Measurements from ENCODE around the gene SHROOM3. TPM values are rescaled to one million over a fixed set of nuclear protein-coding genes. Genes with fewer than 3 reads are reported as not detected.

SHROOM3 gene
- total and polyA plus RNA-seq, 2 donors from 2014 or later = 5.5 to 67.3 TPM

DNA sequence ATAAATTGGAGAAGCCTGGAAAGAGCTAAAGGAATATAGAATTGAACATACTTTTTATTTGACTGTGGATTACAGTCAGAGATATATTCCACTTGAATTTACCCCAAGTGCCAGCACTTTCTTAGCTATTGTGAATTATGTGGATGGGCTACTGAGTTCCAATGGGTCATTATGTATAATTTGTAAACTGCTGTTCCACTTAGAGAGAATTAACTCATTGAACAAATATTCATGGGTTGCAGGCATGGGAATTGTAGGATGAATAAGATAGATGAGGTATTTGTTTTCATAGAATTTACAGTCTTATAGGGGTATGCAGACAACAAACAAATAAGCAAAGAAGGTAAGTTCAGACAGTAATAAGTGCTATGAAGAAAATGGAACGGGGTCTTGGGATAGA is 195.7 kb downstream of the SHROOM3 start:
- Histone ChIP-seq H3K27me3 (ENCODE audit: control insufficient read depth, insufficient read depth, low read length) (no peaks in the 10 kb centered on the region), H3K4me3 (ENCODE audit: low read length in 3 of 3) (no peak overlapping the region), H3K9me3 (ENCODE audit: control insufficient read depth in 2 of 3, insufficient read depth in 1 of 3, low read length in 3 of 3) (no peaks in the 10 kb centered on the region), H3K27ac (ENCODE audit: low read depth in 2 of 2, low read length in 2 of 2) (no peak overlapping the region), H3K36me3 (ENCODE audit: control insufficient read depth in 2 of 3, insufficient read depth in 3 of 3, low read length in 3 of 3) (no peaks in the 10 kb centered on the region), H3K4me1 (ENCODE audit: control insufficient read depth in 2 of 3, insufficient read depth in 2 of 3, low read depth in 1 of 3, low read length in 3 of 3) (peaks cover 0 to 2% (median 0%) of the 10 kb centered on the region in 3 donors), H3K9ac (ENCODE audit: low read length in 3 of 3) (no peak overlapping the region)
- TF ChIP-seq CTCF (IDR thresholded peaks at IDR 0.05; ENCODE audit: borderline replicate concordance, extremely low read depth, insufficient read depth) = no peak
- intact Hi-C loops (cut with DNase I) = no loop called here
- FAIRE-seq = no peak
- no peak for DNase-seq

- H3K36me3 ChIP-seq (ENCODE audit: control insufficient read depth in 2 of 3, insufficient read depth in 3 of 3, low read length in 3 of 3) = no peaks in the 10 kb centered on the region
- no peaks in the 10 kb centered on the region for H3K27me3 ChIP-seq (ENCODE audit: control insufficient read depth, insufficient read depth, low read length)
- H3K4me1 ChIP-seq (ENCODE audit: control insufficient read depth in 2 of 3, insufficient read depth in 2 of 3, low read depth in 1 of 3, low read length in 3 of 3) = peaks cover 0 to 2% (median 0%) of the 10 kb centered on the region in 3 donors
- no peak for TF ChIP-seq CTCF (IDR thresholded peaks at IDR 0.05; ENCODE audit: borderline replicate concordance, extremely low read depth, insufficient read depth)
- H3K9me3 ChIP-seq (ENCODE audit: control insufficient read depth in 2 of 3, insufficient read depth in 1 of 3, low read length in 3 of 3) = no peaks in the 10 kb centered on the region
- no peak overlapping the region for H3K4me3 ChIP-seq (ENCODE audit: low read length in 3 of 3)
- no peak for FAIRE-seq
- DNase-seq = no peak
- no peak overlapping the region for H3K27ac ChIP-seq (ENCODE audit: low read depth in 2 of 2, low read length in 2 of 2)
- intact Hi-C loops (cut with DNase I) = no loop called here
- H3K9ac ChIP-seq (ENCODE audit: low read length in 3 of 3) = no peak overlapping the region
Observed at GRCh38 chr4:76634220-76634619, 199.2 kb downstream of the SHROOM3 start.

DNA sequence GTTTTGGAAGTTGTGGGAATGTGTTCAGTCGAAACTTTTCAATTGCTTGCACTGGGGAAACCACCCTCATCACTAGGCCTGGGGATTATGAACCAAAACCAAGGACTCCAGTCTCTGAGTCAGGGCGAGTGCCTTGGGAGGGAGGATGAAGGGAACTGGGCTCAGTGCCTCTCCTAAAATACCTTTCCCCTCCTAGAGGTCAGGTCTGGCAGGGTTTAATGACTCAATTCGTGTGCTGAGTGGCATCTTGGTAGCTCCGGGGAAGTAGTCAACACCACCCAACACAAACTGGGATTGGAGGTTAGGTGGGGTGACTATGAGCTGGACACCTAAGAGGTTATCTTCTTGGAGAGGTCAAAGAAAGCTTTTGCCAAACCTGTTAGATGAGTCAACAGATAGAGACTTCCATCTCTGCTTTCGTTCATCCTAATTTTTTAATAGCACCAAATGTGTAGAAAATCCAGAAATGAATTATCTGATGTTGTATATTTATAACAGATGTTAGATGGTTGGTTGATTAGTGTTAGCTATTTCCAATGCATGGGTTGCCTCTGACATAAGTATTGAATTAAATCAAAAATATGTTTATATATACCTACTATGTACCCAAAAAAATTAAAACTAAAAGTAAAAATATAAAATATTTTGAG is 202.8 kb downstream of the SHROOM3 start:
- no peaks in the 10 kb centered on the region for H3K9me3 ChIP-seq (ENCODE audit: control insufficient read depth in 2 of 3, insufficient read depth in 1 of 3, low read length in 3 of 3)
- H3K27me3 ChIP-seq (ENCODE audit: control insufficient read depth, insufficient read depth, low read length) = no peaks in the 10 kb centered on the region
- FAIRE-seq = no peak
- no peak for TF ChIP-seq CTCF (IDR thresholded peaks at IDR 0.05; ENCODE audit: borderline replicate concordance, extremely low read depth, insufficient read depth)
- no peaks in the 10 kb centered on the region for H3K36me3 ChIP-seq (ENCODE audit: control insufficient read depth in 2 of 3, insufficient read depth in 3 of 3, low read length in 3 of 3)
- no peak for DNase-seq
- no peak overlapping the region for H3K27ac ChIP-seq (ENCODE audit: low read depth in 2 of 2, low read length in 2 of 2)
- peaks cover 0 to 5% (median 0%) of the 10 kb centered on the region in 3 donors for H3K4me1 ChIP-seq (ENCODE audit: control insufficient read depth in 2 of 3, insufficient read depth in 2 of 3, low read depth in 1 of 3, low read length in 3 of 3)
- H3K9ac ChIP-seq (ENCODE audit: low read length in 3 of 3) = no peak overlapping the region
- intact Hi-C loops (cut with DNase I) = no loop called here
- no peak overlapping the region for H3K4me3 ChIP-seq (ENCODE audit: low read length in 3 of 3)

- Histone ChIP-seq H3K9ac (ENCODE audit: low read length in 3 of 3) (no peak overlapping the region), H3K27me3 (ENCODE audit: control insufficient read depth, insufficient read depth, low read length) (no peaks in the 10 kb centered on the region), H3K4me1 (ENCODE audit: control insufficient read depth in 2 of 3, insufficient read depth in 2 of 3, low read depth in 1 of 3, low read length in 3 of 3) (peaks cover 0 to 3% (median 0%) of the 10 kb centered on the region in 3 donors), H3K4me3 (ENCODE audit: low read length in 3 of 3) (no peak overlapping the region), H3K9me3 (ENCODE audit: control insufficient read depth in 2 of 3, insufficient read depth in 1 of 3, low read length in 3 of 3) (no peaks in the 10 kb centered on the region), H3K36me3 (ENCODE audit: control insufficient read depth in 2 of 3, insufficient read depth in 3 of 3, low read length in 3 of 3) (no peaks in the 10 kb centered on the region), H3K27ac (ENCODE audit: low read depth in 2 of 2, low read length in 2 of 2) (no peak overlapping the region)
- DNase-seq (no peak), FAIRE-seq (no peak)
- intact Hi-C loops (cut with DNase I) = no loop called here
- no peak for TF ChIP-seq CTCF (IDR thresholded peaks at IDR 0.05; ENCODE audit: borderline replicate concordance, extremely low read depth, insufficient read depth)
Observed at GRCh38 chr4:76639288-76639687, 204.3 kb downstream of the SHROOM3 start.

All from kidney (tissue), 14 donors.